Smooth muscle cell of the brain vasculature (primary cell): Measurements from ENCODE around the gene GLRA2.
A peak's percentile ranks its signal among the peaks of the same experiment; 100 is the strongest.
"Not testable (repeated sequence)": the region's sequence is repeated elsewhere in the genome, so short reads cannot be mapped to it uniquely, and the experiment has no call there.

Source experiments
- DNase-seq: peaks from one replicate; pipeline ENCODE4 v3.0.0-alpha.2; 2012; ENCODE audit warnings: low read depth, low spot score

The GLRA2 gene

GRCh38 chrX:14590693-14591424, 61.5 kb downstream of the GLRA2 start:
- no peak for DNase-seq

GRCh38 chrX:14591976-14592375, 62.6 kb downstream of the GLRA2 start:
- no peak for DNase-seq

DNA sequence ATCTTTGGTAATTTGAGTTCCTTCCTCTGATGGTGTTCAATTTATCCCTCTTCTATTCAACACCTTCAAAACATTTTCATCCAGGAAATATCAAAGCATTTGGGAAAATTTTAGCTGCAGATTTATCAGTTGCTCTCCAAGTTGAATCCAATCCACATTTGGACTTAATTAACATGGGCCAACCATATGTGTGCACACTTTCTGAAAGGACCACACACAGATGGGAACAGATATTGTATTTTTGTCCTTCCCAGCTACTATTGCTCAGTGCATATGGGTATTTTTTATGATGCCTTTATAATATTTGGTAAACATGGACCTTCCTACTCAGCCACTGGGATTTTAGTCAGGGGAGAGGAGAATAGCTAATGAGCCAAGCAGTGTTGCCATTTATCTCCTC, 65.2 kb downstream of the GLRA2 start:
- no peak for DNase-seq

DNA sequence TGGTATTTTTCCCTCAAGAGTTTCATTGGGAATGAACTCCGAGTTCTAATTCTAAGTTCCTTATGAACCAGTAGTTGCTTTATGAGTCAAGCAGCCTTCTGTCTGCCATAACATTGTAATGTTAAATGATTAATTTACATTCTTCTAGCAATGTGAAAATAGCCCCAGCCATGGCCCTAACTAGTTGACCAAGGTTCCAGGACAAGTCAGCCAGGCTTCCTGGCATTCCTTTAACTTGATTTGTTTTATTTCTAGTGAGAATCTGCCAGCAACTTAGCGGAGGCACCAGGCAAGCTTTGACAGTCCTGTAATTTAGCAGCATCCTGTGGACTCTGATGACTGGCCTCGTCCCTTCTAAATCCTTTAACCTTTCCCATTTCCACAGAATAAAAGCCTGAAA, 69.0 kb downstream of the GLRA2 start:
- DNase-seq: no peak

DNA sequence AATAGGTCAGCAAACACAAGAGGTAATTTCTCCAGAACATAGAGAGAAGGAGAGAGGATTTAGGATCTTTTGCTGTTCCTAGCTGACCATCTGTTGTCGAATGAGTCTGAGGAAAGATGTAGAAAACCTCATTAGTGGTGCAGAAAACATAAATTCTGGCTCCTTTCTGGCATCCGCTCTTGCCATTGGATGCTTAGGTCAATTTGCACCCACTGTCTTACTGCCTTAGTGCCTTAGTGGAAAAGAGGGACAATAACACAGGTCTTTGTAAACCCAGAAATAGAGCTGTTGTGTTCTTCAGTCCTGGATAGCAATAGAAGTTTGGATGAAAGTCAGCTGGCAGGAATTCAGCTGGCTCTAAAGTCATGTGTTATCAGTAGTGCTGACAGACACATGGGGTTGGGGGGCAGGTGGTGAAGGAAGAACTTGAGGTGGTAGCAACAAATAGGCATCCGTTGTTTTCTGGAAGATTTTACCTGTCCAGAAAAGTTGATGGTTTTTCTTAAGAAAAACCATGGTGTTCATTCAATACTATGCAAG, 78.2 kb downstream of the GLRA2 start:
- DNase-seq: no peak

GRCh38 chrX:14612450-14612849, 83.1 kb downstream of the GLRA2 start:
- DNase-seq: not testable (repeated sequence)

DNA sequence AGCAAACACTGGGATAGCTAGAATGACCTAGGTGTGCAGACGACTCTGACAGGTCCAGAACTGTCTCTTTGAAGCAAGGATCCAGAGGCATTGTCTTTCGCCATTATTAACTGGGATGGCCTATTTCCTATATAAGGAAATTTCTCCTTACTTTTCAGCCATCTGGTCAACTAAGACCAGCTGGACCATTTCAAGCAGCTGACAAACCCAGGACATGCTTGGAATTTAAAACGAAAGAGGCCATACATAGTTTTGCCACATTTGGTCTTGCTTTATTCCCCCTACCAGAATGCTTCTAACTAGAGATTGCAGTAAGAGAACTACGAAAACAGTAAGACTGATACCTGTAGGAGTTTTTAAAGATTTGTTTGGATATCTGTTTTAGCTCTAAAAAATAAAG, 87.0 kb downstream of the GLRA2 start:
- no peak for DNase-seq

DNA sequence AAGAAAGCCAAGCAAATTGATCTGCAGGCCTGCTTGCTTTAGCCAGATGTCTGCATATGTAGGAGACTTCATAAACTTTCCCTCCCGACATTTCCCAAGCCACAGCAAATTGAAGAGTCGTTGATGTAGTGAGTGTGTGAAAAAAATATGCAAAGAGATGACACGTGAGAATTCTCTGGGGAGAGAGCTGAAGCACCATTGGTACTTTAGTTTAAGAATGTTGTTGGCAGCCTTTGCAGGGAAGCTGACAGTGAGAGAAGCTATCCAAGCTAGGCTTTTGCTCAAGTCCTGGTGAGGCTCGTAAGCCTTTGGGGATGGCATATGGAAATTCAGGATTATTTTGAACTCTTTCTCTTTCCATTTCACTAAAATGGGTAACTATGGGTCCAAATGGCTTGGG, 87.5 kb downstream of the GLRA2 start:
- no peak for DNase-seq

DNA sequence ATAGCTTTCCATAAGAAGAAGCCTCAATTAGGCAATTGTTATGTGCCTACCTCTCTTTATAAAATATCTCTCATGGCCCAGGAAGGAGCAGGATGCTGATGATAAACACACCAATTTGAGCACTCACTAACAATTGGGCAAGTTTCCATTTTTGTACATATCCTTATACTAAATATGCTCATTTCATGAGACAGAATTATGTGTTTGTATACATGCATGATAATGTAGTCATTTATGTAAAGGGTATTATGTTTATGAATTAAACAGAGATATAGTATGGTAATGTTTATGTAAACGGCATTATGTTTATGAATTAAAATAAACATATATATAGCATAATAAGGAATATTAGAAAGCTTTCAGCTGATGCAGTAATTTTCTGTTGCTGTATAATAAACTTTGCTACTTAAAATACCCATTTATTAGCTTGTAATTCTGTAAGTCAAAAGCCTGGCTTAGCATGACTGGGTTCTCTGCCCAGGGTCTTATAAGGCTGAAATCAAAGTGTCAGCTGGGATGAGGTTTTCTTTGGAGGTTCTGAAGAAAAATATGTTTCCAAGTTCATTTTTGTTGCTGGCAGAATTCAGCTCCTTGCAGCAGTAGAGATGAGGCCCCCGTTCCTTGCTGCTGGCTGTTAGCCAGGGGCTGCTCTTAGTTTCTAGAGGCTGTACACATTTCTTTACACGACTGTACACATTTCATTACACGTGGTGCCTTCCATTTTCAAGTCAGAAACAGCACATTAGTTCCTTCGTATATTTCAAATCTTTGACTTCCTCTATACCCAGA, 89.0 kb downstream of the GLRA2 start:
- DNase-seq: no peak

DNA sequence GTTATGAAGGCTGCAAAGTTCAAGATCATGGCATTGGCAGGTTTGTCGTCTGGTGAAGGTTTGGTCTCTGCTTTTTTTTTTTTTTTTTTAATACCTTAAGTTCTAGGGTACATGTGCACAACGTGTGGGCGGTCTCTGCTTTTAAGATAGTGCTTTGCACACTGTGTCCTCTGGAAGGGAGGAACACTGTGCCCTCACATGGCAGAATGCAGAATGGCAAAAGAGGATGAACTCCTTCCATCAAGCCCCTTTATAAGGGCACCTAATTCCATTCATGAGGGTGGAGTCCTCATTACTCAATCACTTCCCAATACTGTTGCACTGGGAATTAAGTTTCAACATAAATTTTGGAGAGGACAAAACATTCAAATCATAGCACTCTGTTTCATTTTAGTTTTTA, 101.4 kb downstream of the GLRA2 start:
- no peak for DNase-seq

GRCh38 chrX:14641681-14642655, 112.6 kb downstream of the GLRA2 start:
- DNase-seq: no peak

- DNase-seq: no peak
Observed at GRCh38 chrX:14660970-14661369, 131.6 kb downstream of the GLRA2 start.

- no peak for DNase-seq
Observed at GRCh38 chrX:14670819-14671218, 141.5 kb downstream of the GLRA2 start.

GRCh38 chrX:14672611-14673172, 143.4 kb downstream of the GLRA2 start:
- no peak for DNase-seq

- DNase-seq: no peak
Observed at GRCh38 chrX:14673236-14673635, 143.9 kb downstream of the GLRA2 start.

GRCh38 chrX:14673764-14674163, 144.4 kb downstream of the GLRA2 start:
- DNase-seq: peak; percentile 36

DNA sequence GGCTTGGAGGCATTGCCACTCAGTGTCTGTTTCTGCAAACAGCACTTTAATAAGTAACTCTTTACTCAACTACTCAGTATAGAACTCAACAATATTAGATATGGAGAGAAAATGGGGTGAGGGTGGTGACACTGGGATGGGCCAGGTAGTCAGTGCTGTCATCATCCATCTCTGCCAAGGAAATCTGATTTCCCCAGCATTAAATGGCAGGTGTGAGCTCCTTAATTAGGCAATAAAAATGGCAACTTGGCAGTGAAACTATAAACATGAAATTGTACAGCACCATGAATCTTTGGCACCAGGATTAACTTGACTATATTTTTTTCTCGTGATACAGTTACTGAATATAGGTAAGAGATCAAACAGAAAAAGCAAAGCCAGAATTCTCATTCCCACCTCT, 146.2 kb downstream of the GLRA2 start:
- DNase-seq: no peak

DNA sequence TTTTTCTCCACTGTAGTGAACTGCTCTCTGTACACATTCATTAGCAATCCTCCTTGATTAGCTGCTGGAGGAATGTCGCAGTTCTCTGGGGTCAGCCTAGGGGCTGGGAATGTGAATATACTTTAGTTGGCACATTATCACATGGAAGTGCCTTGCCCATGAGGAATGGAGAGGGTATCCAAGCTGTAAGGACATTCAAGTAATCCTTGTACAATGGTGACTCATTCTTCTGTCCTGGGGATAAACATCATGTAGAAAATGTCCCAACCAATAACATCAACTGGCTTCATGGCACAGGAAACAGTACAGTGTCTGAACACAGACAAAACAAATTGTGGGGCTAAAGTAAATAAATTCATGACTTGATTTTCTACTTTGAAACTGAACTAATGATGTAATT, 147.1 kb downstream of the GLRA2 start:
- DNase-seq: no peak

DNA sequence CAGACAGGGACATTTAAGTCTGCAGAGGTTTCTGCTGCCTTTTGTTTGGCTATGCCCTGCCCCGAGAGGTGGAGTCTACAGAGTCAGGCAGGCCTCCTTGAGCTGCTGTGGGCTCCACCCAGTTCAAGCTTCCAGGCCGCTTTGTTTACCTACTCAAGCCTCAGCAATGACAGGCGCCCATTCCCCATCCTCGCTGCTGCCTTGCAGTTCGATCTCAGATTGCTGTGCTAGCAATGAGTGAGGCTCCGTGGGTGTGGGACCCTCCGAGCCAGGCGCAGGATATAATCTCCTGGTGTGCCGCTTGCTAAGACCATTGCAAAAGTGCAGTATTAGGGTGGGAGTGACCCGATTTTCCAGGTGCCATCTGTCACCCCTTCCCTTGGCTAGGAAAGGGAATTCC, 159.0 kb downstream of the GLRA2 start:
- not testable (repeated sequence) for DNase-seq

DNA sequence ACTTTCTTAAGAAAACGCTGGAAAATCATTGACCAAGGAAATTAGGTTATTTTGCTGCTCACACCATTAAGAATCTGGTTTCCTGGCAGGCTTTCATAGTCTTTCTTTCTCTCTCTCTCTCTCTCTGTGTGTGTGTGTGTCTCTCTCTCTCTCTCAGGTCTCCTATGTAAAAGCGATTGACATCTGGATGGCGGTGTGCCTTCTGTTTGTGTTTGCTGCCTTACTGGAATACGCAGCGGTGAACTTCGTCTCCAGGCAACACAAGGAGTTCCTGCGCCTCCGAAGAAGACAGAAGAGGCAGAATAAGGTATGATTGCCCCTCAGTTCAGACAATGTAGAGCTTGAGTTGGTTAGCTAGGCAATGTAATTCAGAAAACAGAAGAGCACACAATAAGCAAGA, 161.2 kb downstream of the GLRA2 start:
- no peak for DNase-seq

- DNase-seq: no peak
Observed at GRCh38 chrX:14694611-14695010, 165.3 kb downstream of the GLRA2 start.
